ENCODE data around the gene CTPS1. TPM values are rescaled to one million over a fixed set of nuclear protein-coding genes. Genes with fewer than 3 reads are reported as not detected.

CTPS1 gene
- total RNA-seq, 1 donor from 2014 or later = 31.2 TPM

DNA sequence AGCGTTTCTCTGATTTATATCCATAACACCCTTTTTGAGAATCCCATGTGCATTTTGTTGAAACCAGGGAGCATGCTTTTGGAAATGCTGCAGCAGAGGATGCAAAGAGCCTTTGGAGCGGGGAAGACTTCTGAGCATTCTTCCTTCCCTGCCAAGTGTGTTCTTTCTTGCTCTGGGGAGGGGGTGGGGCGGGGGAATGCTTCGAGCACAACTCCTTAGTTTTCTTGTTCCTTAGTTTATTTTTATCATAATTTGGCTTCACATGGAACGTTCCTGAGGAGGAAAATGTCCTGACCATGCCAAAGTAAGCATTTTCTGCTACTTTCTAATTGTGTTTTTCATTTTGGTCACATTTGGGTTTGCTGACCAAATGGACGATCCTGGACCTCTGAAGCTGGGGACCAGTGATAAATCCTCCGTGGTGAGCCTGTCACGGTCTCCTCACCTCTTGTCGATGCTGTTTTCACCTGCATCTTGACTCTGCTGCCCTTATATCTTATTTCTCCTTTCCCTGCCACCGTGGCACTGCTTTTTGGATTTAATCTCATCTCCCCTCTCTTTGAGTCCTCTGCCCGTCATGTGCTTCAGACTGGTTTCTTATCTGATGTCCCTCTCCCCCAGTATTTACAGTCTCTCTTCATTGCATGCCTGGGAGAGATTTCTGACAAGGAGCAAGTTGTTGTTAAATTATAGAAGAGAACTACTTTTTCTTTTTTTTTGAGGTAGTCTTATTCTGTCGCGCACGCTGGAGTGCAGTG lies 2.4 kb downstream of the CTPS1 start:
- no peak for DNase-seq (ENCODE audit: extremely low spot score in 2 of 2)
- H3K27ac ChIP-seq = peak overlapping the region; percentile 63
- no peak for TF ChIP-seq POLR2AphosphoS5 (IDR thresholded peaks at IDR 0.05; ENCODE audit: insufficient read depth in 1 of 2, low read depth in 1 of 2)
- no peak for TF ChIP-seq CTCF (IDR thresholded peaks at IDR 0.05)
- no peak for TF ChIP-seq POLR2A (IDR thresholded peaks at IDR 0.05)
- no peaks in the 10 kb centered on the region for H3K9me3 ChIP-seq
- peaks cover 0 to 21% of the 10 kb centered on the region in 2 donors for H3K36me3 ChIP-seq
- peaks cover 71% of the 10 kb centered on the region for H3K4me1 ChIP-seq
- intact Hi-C loops (cut with DNase I) = no loop called here
- peak overlapping the region in 1 of 2 donors; percentile 5 for H3K4me3 ChIP-seq
- no peaks in the 10 kb centered on the region for H3K27me3 ChIP-seq

DNA sequence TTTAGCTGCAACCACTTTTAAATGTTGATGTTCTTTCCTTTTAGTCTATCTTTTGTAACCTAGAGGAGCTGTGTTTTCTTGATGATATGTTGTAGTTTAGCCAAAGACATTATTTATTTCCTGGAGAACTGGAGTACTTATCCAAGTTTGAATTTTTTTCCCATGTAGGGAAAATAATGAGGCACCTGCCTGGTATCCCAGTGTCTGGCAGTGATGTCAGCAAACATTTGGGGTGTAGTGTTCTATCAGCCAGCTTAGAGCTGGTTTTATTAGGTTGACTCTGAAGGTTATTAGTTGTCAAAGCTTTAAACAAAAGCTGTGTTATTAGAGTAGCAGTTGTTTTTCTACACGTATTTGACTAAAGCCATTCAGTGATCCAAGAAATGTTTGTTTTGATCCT lies 3.2 kb downstream of the CTPS1 start:
- Histone ChIP-seq H3K9me3 (no peaks in the 10 kb centered on the region), H3K27ac (peak overlapping the region; percentile 46), H3K4me3 (no peak overlapping the region), H3K4me1 (peaks cover 72% of the 10 kb centered on the region), H3K36me3 (peaks cover 0 to 28% of the 10 kb centered on the region in 2 donors), H3K27me3 (no peaks in the 10 kb centered on the region)
- intact Hi-C loops (cut with DNase I) = no loop called here
- DNase-seq (ENCODE audit: extremely low spot score in 2 of 2) = no peak
- TF ChIP-seq POLR2AphosphoS5 (IDR thresholded peaks at IDR 0.05; ENCODE audit: insufficient read depth in 1 of 2, low read depth in 1 of 2) (peak in 1 of 2 donors; percentile 30), CTCF (IDR thresholded peaks at IDR 0.05) (no peak), POLR2A (IDR thresholded peaks at IDR 0.05) (no peak)

DNA sequence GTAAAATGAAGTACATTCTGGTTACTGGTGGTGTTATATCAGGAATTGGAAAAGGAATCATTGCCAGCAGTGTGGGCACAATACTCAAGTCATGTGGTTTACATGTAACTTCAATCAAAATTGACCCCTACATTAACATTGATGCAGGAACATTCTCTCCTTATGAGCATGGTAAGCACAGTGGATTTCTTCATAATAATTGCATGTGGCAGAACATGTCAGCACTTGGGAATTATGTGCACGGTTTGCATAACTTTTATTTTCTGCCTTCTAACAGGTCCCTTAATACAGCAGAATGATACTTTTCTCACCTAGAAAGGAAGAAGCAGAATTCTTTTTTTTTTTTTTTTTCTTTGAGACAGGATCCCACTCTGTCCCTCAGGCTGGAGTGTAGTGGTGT lies 3.8 kb downstream of the CTPS1 start:
- no peaks in the 10 kb centered on the region for H3K27me3 ChIP-seq
- DNase-seq (ENCODE audit: extremely low spot score in 2 of 2) = no peak
- H3K4me3 ChIP-seq = no peak overlapping the region
- intact Hi-C loops (cut with DNase I) = no loop called here
- peaks cover 72% of the 10 kb centered on the region for H3K4me1 ChIP-seq
- TF ChIP-seq POLR2A (IDR thresholded peaks at IDR 0.05) (no peak), CTCF (IDR thresholded peaks at IDR 0.05) (no peak), POLR2AphosphoS5 (IDR thresholded peaks at IDR 0.05; ENCODE audit: insufficient read depth in 1 of 2, low read depth in 1 of 2) (no peak)
- peak overlapping the region; percentile 33 for H3K27ac ChIP-seq
- H3K9me3 ChIP-seq = no peaks in the 10 kb centered on the region
- peaks cover 0 to 29% of the 10 kb centered on the region in 2 donors for H3K36me3 ChIP-seq

- Histone ChIP-seq H3K27ac (peak overlapping the region; percentile 33), H3K4me1 (peaks cover 68% of the 10 kb centered on the region), H3K36me3 (peaks cover 0 to 37% of the 10 kb centered on the region in 2 donors), H3K4me3 (no peak overlapping the region), H3K27me3 (no peaks in the 10 kb centered on the region), H3K9me3 (no peaks in the 10 kb centered on the region)
- intact Hi-C loops (cut with DNase I) = no loop called here
- TF ChIP-seq CTCF (IDR thresholded peaks at IDR 0.05) (no peak), POLR2AphosphoS5 (IDR thresholded peaks at IDR 0.05; ENCODE audit: insufficient read depth in 1 of 2, low read depth in 1 of 2) (no peak), POLR2A (IDR thresholded peaks at IDR 0.05) (no peak)
- DNase-seq (ENCODE audit: extremely low spot score in 2 of 2) = no peak
Observed at GRCh38 chr1:40984066-40984465, 4.6 kb downstream of the CTPS1 start.

DNA sequence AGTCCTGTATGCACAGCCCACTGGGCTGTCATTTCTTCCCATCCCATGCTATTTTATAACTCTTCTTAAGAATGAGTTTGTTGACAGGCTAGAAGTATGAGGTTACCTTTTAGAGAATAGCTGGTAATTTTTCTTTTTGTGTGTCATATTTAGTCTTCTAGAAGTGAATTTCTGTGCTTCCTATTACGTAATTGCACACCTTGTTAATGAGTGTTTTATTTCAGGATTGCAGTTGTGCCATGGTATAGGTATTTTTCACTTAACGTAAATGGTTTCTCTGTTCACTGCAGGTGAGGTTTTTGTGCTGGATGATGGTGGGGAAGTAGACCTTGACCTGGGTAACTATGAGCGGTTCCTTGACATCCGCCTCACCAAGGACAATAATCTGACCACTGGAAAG lies 5.0 kb downstream of the CTPS1 start:
- no peak for DNase-seq (ENCODE audit: extremely low spot score in 2 of 2)
- intact Hi-C loops (cut with DNase I) = no loop called here
- H3K4me1 ChIP-seq = peaks cover 66% of the 10 kb centered on the region
- no peak overlapping the region for H3K27ac ChIP-seq
- no peaks in the 10 kb centered on the region for H3K27me3 ChIP-seq
- H3K9me3 ChIP-seq = no peaks in the 10 kb centered on the region
- H3K4me3 ChIP-seq = no peak overlapping the region
- H3K36me3 ChIP-seq = peaks cover 0 to 41% of the 10 kb centered on the region in 2 donors
- TF ChIP-seq POLR2AphosphoS5 (IDR thresholded peaks at IDR 0.05; ENCODE audit: insufficient read depth in 1 of 2, low read depth in 1 of 2) (no peak), CTCF (IDR thresholded peaks at IDR 0.05) (no peak), POLR2A (IDR thresholded peaks at IDR 0.05) (no peak)
